HG03460 (cell line): Measurements from ENCODE around the gene CAVIN2.

Experiments used
- ATAC-seq: cut with Tn5 transposase; IDR thresholded peaks from one replicate; pipeline ENCODE4 v1.9.1; 2021; ENCODE audit not compliant: unreplicated experiment

CAVIN2 gene, protein sequence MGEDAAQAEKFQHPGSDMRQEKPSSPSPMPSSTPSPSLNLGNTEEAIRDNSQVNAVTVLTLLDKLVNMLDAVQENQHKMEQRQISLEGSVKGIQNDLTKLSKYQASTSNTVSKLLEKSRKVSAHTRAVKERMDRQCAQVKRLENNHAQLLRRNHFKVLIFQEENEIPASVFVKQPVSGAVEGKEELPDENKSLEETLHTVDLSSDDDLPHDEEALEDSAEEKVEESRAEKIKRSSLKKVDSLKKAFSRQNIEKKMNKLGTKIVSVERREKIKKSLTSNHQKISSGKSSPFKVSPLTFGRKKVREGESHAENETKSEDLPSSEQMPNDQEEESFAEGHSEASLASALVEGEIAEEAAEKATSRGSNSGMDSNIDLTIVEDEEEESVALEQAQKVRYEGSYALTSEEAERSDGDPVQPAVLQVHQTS

DNA sequence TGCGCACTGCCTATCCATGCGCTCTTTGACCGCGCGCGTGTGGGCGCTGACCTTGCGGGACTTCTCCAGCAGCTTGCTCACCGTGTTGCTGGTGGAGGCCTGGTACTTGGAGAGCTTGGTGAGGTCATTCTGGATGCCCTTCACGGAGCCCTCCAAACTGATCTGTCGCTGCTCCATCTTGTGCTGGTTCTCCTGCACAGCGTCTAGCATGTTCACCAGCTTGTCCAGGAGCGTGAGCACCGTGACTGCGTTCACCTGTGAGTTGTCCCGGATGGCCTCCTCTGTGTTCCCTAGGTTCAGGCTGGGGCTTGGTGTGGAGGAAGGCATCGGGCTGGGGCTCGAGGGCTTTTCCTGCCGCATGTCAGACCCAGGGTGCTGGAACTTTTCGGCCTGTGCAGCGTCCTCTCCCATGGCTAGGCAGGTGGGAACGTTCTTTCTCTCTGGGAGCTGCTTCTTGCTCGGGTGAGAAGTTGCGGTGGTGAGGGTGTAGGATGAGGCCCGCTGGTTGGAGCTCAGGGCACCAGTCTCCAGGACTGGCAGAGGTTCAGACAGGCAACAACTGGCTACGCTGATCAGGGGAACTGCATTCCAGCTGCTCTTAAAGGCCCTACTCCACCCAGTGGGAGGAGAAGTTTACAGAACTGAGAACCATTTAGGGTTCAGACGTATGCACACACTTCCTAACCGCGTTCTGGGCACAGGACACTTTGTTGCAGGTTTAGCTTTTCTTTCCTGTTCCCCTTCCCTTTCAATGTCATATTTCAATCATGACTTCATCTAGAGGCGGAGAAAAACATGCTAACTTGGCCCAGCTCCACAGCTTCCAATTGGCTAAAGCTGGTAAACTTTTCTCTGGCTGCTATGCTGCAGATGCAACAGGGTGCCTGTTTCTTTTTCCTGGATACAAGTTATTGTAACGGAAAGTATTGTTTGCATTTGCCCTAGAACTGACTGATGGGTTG lies at the start of gene CAVIN2:
Gene CAVIN2, minus strand, starts transcription at position 574 of the 962 bp plus-strand sequence. Its CDS starts 163 bp downstream, at position 411.
- no peak for ATAC-seq

DNA sequence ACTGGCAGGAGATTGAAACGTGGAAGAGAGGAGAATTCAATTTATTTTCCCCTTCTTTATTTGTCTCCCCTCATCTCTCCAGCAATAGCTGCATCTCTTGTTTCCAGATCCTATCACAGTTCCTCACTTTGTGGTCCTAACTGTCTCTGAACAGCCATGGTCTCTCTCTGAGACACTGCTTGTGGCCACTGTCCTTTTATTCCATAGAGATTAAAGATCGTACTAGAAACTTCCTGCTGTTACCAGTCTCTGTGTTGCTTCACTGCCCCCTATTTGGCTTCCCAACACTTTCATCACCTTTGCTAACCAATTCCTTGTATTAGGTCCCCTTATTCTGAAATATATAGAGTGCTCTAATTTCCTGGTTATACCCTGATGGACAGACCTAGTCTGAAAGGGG lies 48.9 kb upstream of the CAVIN2 start:
- no peak for ATAC-seq

DNA sequence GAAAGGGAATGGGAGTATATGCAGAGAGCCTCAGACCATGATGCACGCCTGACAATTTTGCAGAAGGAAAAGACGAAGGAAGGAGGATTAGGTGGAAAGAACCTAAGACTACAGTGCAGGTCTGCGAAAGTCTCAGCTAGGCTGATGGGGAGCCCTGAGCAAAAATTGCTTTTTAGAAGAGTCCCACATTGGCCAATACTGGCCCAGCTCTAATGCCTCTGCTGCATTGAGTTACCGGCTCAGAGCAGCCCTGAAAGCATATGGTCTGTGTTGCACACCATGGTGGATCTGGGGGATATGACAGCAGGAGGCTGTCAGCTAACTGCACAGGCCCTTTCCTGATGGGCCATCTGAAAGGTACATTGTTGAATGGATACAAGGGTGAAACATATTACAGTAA lies 48.3 kb upstream of the CAVIN2 start:
- ATAC-seq: no peak

DNA sequence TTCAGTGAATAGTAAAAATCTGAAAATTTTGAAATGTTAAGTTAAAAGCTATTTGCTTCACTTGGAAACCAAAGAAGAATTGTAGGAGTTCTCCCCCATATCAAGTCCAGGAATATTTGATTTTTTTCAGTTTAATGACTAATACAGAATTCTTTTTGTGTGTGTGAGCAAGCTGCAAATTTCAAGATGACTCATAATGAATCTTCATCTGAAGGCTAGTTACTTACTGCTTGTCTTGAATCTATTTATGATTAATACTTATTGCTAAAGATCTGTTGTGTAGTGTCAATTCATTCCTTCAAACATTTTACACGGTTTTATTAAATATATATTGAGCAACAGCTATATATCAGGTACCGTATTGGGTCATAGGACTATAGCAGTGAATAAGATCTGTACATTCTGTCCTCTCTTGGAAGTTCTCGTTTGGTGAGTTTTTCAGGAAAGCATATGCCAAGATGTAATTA lies 47.8 kb upstream of the CAVIN2 start:
- no peak for ATAC-seq

DNA sequence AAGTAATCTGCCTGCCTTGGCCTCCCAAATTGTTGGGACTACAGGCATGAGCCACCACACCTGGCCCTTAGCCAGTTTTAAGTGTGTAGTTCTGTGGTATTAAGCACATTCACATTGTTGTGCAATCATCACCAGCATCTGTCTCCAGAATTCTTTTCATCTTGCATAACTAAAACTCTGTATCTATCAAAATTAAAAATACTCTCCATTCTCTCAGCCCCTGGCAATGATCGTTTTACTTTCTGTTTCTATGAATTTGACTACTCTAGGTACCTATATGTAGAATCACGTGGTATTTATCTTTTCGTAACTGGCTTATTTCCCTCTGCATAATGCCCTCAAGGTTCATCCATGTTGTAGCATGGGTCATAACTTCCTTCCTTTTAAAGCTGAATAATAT lies 45.5 kb upstream of the CAVIN2 start:
- no peak for ATAC-seq

DNA sequence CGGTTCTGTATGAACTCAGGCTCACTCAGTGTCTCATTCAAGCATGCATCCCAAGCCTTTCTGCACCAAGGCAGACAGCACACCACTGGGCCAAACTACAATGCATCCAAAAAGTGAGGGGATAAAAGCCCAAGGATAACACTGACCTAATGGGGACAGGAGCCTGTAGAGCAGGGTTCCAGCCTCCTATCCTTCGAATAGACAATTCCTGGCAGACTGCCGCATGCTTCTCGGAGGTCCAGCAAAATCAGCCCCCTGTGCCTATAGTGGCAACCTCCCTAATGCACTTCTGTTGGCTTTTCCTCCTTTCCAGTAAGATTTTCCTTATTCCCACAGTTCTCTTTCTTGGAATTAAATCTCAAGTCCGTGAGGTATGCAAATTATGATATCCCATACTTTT lies 44.8 kb upstream of the CAVIN2 start:
- no peak for ATAC-seq

DNA sequence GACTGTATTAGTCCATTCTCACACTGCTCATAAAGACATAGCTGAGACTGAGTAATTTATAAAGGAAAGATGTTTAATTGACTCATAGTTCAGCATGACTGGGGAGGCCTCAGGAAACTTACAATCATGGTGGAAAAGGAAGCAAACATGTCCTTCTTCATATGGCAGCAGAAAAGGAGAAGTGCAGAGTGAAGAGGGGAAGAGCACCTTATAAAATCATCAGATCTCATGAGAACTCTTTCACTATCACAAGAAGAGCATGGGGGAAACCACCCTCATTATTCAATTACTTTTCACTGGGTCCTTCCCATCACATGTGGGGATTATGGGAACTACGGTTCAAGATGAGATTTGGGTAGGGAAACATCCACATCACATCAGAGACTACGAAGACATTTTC lies 43.0 kb upstream of the CAVIN2 start:
- no peak for ATAC-seq

DNA sequence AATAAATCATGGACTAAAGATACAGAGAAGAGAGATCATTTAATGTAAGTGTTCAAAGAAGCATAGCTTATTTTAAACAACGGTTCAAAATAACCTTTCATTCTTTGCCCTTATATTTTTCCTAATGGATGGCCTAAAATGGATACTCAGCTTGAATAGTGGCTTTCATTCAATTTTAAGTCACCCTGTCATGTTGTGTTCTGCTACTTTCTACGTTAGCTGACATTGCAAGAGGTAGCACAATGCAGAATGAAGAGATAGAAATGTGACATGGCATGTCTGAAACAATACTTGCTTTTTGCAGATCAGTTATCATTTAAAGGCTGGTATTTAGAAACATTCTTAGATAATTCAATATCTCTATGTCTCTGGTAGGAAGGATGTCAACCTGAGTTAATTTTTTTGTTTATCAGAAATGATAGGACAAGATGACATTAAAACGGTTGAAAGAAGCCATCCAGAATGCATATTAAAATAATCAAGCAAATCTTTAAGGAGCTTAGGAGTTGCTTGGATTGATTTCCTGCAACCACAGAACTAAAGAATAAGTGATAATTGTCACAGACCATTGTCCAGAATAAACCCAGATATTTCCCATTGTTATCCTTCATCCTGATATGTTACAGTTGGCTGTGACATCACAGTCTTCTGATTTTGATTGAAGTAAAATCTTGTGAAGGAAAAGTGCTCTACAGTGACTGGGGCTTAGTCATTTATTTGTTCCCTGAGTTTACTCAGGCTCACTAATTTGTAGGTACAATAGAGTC lies 41.7 kb upstream of the CAVIN2 start:
- ATAC-seq: no peak

DNA sequence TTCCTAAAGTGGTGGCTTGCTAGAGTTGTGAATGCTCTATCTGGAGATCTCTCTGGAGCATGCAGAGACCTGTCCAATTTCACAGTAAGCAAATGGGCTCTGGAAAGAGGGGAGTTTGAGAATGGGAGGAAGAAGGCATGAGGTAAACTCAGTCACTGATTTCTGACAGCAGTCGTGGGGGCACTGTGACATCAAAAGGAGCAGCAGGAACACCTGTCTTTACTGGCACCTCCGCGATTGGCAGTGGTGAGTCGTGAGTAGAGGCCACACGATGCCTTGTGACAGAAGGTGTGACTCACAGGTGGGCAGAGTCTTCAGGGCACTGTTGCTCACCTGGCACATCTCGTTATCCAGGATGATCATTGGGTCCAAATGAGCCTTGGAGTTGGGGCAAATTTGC lies 38.8 kb upstream of the CAVIN2 start:
- no peak for ATAC-seq

DNA sequence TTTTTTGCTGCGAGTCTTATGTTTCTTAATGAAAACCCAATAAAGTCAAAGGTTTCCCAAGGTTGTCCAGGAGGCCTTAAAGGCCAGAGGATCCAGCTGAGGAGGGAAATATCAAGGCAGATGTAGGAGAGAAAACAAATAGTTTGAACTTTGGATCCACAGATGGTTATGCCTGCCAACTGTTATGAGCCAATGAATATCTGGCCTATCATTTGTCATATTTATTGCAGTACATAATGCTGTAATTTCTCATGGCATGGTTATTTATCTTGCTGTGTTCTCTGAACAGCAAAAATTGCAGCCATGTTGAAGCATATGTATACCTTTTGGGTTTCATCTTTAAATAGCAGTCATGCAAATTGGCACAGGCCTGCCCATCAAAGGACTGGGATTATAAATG lies 38.2 kb upstream of the CAVIN2 start:
- ATAC-seq: no peak

DNA sequence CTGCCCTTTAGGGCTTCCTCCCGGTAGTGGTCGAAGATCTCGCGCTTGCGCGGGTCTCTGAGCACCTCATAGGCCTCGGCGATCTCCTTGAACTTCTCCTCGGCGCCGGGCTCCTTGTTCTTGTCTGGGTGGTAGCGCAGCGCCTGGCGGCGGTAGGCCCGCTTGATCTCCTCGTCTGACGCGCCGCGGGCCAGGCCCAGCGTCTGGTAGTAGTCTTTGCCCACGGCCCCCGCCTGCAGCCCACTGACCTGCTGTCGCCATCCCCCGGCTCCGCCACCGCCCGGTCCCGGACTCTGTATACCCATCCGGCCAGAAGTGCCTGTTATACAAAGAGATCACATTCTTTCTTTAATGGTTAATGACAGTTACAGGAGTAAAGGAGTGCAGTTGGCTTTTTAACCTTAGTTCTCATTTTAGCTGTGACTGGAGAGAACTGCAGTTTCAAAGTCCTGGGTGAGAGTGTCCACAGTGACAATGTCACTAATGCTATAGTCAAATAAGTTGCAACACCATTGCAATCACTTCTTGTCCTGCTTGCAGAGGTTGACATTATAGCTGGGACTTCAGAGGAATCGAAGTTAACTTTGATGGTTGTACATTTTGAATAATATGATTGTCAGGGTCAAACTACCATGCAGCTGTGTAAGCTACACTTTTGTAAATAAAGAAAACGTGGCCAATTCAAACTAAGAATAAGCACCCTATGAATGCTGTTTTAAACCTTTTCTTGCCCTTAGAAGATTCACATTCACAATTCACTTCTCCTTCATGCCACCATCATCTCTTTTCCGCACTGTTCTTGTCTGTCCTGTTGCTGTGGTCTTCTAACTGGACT lies 35.3 kb upstream of the CAVIN2 start:
- ATAC-seq: no peak

DNA sequence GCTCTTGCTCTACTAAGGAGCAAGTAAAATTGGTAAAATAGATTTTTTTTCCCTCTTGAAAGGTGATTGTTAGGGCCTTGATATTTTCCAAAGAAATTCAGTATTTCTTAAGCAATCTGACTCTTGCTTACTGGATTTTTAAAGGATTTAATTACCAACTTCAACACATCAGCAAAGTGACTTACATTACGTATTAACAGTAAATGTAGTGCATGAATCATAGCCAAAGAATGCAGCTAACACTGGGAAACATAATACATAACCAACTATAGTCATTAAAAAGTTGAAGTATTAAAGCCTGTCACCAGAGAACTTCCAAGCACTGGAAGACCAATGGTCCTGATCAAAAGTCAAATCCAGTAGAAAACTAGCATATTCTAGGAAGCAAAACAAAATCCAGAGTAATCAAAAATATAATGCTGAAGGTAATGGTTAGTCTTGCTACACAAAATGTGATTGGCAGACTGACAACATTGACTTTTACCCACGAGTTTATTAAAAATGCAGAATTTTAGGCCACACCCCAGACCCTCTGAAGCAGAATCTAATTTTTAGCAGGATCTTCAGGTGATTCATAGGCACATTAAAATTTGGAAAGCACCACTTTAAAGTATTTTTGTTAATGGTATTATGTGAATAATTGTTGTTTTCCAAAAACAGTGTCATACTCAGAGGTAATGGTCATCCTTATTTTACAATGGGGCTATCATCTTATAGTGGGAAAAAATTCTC lies 31.8 kb upstream of the CAVIN2 start:
- ATAC-seq: no peak

DNA sequence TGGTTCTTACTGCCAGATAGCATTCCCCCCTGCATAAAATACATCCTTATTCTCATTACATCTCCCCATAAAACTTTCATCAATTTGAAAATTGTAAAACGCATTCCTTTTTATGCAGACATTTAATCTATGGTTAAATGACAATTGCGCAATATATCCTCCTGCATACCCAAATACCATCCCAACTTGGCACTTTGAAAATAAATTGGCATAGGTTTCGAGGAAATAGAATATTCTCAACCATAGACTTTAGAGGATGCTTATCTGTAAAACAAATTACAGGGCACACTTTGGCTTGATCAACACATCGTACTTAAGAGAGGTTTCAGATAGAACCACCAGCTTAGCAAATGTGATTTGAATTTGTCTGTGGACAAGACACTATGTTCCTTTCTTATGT lies 31.0 kb upstream of the CAVIN2 start:
- no peak for ATAC-seq

DNA sequence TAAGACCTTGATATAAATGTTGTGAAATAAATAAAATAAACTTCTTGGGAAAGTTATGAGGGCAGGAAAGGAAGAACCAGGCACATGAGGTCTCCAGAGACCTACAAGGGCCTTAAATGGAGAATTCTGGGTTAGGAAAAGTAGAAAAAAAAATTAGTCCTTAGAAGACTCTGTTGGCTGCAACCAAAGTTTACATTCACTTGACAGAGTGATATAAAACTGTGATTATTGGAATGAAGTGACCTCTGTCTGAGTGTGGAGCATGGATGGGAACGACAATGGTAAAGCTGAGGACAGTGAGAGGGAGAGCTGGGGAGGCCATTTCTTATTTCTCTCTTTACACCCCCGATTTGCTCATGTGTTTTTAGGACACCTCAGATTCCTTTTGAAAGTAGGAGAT lies 29.0 kb upstream of the CAVIN2 start:
- no peak for ATAC-seq

DNA sequence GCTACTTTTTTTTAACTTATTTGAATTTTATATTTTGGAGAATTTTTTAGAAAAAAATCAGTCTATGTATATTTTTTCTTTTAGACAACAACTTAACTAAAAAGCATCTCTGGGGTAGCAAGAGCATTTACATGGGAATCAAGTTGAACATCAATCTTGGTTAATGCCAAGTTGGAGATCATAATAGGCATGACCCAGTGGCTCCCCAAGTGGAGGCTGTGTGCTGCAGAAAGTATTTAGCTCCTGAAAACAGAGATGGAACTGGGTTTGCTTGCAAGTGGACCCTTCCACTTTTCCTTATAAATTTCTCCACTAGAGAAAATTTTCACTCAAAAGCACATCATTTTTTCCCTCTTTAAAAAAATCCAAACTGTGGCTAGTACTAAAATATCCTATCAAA lies 23.9 kb upstream of the CAVIN2 start:
- ATAC-seq: no peak

DNA sequence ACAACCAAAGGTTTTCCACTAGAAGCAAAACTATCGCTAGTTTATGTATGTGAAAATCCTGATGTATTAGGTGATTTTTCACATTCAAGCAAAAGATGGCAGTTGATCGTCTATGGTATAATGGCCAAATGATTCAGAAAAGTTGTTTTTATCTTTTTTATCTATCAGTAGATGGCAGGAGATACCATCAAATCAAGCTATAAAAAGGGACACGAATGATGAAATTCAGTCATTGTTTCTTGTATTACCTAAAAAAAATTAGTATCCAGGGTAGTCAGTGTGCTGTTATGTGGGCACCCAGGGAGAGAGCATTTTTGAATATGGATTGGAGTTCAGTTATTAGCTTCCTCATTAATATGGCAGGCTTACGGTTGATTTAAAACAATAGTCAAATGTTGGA lies 22.9 kb upstream of the CAVIN2 start:
- no peak for ATAC-seq

DNA sequence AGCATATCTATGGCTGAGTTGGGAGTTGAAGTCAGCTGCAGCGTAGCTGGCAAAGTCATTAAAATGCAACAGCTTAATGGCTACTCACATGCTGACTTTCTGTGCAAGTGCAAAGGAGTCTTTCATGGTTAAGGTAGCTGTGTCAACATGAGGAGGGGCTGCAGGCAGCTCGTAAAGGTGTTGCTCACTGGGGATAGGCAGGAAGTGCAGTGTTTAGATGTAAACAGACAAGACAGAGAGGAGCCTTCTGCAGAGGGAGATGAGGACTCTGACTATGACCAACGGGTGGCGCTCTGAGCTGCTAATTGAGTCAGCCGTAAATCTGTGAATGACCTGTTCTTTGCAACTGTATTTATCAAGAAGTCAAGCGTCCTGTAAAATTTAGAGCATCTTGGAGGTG lies 22.3 kb upstream of the CAVIN2 start:
- no peak for ATAC-seq

DNA sequence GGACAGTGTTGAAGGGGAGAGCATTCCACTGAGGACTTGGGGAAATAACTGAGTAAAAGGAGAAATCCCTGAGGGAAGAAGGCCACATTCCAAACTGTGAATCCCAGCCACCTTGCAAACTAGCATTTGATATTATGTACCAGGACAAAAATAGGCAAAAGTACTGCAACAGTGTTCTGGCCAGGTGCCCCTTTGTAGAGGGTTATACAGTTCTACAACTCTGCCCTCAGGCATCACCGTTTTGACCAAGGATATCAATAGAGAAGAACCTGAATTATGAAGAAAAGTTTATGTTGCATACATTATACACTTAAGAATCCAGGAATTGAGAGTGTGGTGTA lies 20.6 kb upstream of the CAVIN2 start:
- no peak for ATAC-seq

DNA sequence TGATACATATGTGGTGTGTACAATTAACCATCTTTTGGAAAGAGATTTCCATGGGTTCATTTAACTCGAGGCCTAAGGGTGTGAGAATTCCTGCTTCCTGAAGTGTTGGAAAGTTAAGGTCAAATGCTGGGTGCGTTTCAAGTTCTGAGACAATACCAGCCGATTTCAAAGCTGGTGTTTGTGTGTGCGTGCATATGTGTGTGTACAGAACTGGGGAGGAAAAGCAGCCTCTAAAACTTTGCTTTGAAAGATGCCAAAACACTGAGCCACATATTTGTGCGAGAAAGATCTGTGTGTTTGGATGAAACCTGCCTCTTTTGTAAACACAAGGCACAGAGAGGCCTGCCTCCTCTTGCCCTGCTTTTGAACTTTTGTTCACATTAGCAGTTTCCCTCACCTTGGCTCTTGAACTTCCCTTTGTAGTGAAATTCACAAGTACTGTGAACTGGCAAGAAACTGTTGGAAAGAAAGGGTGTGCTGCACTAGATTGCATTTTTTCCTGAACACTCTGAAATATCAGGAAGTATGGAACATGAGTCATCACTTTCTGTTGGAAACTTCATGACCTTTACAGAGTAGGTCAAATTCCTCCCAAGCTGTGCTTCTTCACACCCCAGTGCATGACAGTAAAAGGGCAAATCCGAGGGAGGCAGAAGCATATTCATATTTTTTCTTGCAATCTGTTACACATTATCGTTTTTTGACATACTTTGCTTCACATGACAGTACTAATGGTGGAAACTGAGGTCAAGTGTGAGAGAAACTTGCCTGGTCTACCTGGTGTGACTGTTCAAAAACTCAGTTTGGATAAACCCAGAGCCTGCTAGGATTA lies 20.0 kb upstream of the CAVIN2 start:
- no peak for ATAC-seq
